Lung (tissue), 12 donors: ENCODE results near the gene NUTM1. TPM values are rescaled to one million over a fixed set of nuclear protein-coding genes. Genes with fewer than 3 reads are reported as not detected.
"Not testable (repeated sequence)": the region's sequence is repeated elsewhere in the genome, so short reads cannot be mapped to it uniquely, and the experiment has no call there.

ENCODE experiments used
- ATAC-seq: fragments of 200-7000 bp; cut with Tn5 transposase; one replicate; pipeline ENCODE4 v1.9.1; 2020; ENCODE audit warnings: moderate number of reproducible peaks; ENCODE audit not compliant: insufficient read depth, low FRiP score
- DNase-seq, 3 donors: peaks; one replicate each; pipeline ENCODE4 v3.0.0-alpha.2; 2013 to 2017
- H3K27ac ChIP-seq, 2 donors: one replicate each; pipeline ENCODE4 v1.5.1; 2013; ENCODE audit warnings: mild to moderate bottlenecking in 2 of 2, moderate library complexity in 2 of 2, control low read depth in 1 of 2, inconsistent platforms in 1 of 2, low read depth in 1 of 2, low read length in 1 of 2
- H3K27me3 ChIP-seq, 3 donors: one replicate each; pipeline ENCODE4 v1.5.1; 2013; ENCODE audit warnings: low read length in 2 of 3; ENCODE audit not compliant: control insufficient read depth in 3 of 3, insufficient read depth in 3 of 3
- H3K36me3 ChIP-seq, 4 donors: one replicate each; pipeline ENCODE4 v1.5.1; 2013; ENCODE audit warnings: low read length in 4 of 4, mild to moderate bottlenecking in 1 of 4, moderate library complexity in 1 of 4; ENCODE audit not compliant: control insufficient read depth in 4 of 4, insufficient read depth in 4 of 4
- H3K4me1 ChIP-seq, 5 donors: one replicate each; pipeline ENCODE4 v1.5.1; 2013; ENCODE audit warnings: low read length in 5 of 5, mild to moderate bottlenecking in 2 of 5, moderate library complexity in 1 of 5; ENCODE audit not compliant: control insufficient read depth in 5 of 5, insufficient read depth in 5 of 5
- H3K4me3 ChIP-seq: one replicate; pipeline ENCODE4 v1.5.1; 2013; ENCODE audit warnings: mild to moderate bottlenecking, control low read depth, moderate library complexity
- H3K9ac ChIP-seq, 2 donors: one replicate each; pipeline ENCODE4 v1.5.1; 2013; ENCODE audit warnings: low read length in 2 of 2, control low read depth in 1 of 2; ENCODE audit not compliant: insufficient read depth in 1 of 2
- H3K9me3 ChIP-seq, 4 donors: one replicate each; pipeline ENCODE4 v1.5.1; 2013; ENCODE audit warnings: low read length in 3 of 4, mild to moderate bottlenecking in 1 of 4, moderate library complexity in 1 of 4; ENCODE audit not compliant: control insufficient read depth in 4 of 4, insufficient read depth in 3 of 4
- WGBS, 2 donors: extraction: QIAGEN DNeasy Blood & Tissue Kit; methylation state at CpG; one replicate each; pipeline ENCODE4 v1.1.7; 2013; 5-methylcytosine and 5-hydroxymethylcytosine counted together
- polyA plus RNA-seq, 2 donors: library from polyadenylated mRNA; stranded (reverse); fragments of 200-250 nt; gene quantifications; one replicate each; pipeline ENCODE4 v1.2.1, GENCODE V29; 2013
- total RNA-seq, 2 donors: library from RNA; depleted of rRNA in 1 of 2; stranded (reverse); fragments of >200 nt in 1 of 2; gene quantifications; one replicate each; pipeline ENCODE4 v1.2.1, GENCODE V29; 2014 to 2021
- TF ChIP-seq, protein P1 (sequence below): IDR thresholded peaks from 2 replicates; pipeline ENCODE4 v1.5.1; 2012; ENCODE audit warnings: mild to moderate bottlenecking; ENCODE audit errors: control extremely low read depth, extremely low read depth
- donor health status: control.
- donor health status: control.
- donor health status: Bipolar disorder and iron deficiency.
- donor health status: healthy.
- donor health status: DM: yes; HTN: yes; CAD: no.

The NUTM1 gene
- total and polyA plus RNA-seq, 4 donors, result 0.02 TPM; not detected in 3

DNA sequence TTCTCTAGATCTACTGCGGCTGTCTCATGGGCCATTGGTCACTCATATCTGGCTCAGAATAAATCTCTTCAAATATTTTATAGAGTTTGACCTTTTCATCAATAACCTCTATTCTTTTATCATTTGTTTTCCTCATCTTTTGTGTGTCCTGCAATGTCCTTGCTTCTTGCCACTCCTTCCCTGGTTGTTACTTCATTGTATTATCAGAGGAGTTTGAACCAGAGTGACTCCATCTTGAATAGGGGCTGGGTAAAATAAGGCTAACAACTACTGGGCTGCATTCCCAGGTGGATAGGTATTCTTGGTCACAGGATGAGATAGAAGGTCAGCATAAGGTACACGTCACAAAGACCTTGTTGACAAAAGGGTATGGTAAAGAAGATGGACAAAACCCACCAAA lies 33.7 kb downstream of the NUTM1 start:
- Histone ChIP-seq H3K36me3 (peaks cover 0 to 1% (median 0%) of the 10 kb centered on the region in 4 donors), H3K4me1 (no peaks in the 10 kb centered on the region), H3K27ac (no peak overlapping the region), H3K9me3 (no peaks in the 10 kb centered on the region), H3K9ac (no peak overlapping the region), H3K27me3 (no peaks in the 10 kb centered on the region), H3K4me3 (no peak overlapping the region)
- DNase-seq (no peak), ATAC-seq (no peak)
- TF ChIP-seq, protein P1, sequence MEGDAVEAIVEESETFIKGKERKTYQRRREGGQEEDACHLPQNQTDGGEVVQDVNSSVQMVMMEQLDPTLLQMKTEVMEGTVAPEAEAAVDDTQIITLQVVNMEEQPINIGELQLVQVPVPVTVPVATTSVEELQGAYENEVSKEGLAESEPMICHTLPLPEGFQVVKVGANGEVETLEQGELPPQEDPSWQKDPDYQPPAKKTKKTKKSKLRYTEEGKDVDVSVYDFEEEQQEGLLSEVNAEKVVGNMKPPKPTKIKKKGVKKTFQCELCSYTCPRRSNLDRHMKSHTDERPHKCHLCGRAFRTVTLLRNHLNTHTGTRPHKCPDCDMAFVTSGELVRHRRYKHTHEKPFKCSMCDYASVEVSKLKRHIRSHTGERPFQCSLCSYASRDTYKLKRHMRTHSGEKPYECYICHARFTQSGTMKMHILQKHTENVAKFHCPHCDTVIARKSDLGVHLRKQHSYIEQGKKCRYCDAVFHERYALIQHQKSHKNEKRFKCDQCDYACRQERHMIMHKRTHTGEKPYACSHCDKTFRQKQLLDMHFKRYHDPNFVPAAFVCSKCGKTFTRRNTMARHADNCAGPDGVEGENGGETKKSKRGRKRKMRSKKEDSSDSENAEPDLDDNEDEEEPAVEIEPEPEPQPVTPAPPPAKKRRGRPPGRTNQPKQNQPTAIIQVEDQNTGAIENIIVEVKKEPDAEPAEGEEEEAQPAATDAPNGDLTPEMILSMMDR, result no peak
- 97 to 98% methylated on average over 2 of the region's 2 CpGs for WGBS, 2 donors

DNA sequence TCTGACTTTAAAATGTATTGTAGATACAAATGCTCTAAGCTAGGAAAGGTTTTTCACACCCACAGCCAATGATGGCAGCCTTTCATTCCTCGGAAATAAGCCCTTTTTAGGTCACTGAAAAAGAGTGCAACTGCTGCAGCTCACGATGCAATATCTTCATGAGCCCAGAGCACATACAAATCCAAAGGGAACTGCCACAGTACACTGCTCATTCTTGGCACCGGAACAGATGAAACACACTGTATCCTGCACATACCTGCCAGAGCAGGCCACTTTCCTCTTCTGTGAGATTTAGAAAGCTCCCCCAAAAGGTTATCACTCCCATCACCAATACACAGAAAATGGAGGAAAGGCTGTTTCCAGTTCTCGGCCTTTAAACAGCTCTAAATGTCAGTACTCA lies 37.4 kb downstream of the NUTM1 start:
- not testable (repeated sequence) for H3K4me3 ChIP-seq, H3K9ac ChIP-seq, H3K27me3 ChIP-seq, H3K27ac ChIP-seq, H3K36me3 ChIP-seq, H3K9me3 ChIP-seq, DNase-seq, H3K4me1 ChIP-seq, ATAC-seq
- 91 to 95% methylated on average over 4 of the region's 4 CpGs for WGBS, 2 donors

DNA sequence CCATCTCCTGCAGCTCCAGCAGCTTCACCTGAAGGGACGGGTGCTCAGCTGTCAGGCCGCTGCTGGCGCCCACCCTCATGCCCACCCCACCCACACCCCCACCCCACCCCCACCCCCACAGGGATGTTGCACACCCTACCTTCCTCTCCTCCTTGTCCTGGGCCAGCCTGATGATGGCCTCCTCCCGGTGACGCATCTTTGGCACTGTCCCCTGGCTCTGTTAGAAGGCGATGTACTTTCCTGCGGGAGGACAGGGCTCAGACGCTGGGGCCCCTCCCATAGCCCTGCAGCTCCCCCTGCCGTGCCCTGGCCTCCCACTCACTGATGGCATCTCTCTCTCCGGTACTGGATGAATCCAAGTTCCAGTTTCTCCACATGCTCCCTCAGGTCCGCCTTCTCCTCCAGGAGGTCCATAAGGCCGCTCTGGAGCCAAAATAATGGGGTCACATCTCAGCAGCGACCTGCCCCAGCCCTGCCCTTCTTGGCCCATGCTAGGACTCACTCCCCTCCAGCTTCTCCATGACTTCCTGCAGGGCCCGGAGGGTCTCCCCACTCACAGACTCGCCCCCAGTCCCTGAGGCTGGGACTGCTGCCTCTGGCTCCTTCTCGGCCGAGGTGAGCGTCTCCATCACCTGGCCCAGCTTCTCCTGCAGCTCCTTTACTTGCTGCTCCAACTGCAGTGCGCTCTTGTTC lies 38.9 kb downstream of the NUTM1 start:
- not testable (repeated sequence) for H3K27ac ChIP-seq, H3K9ac ChIP-seq, ATAC-seq, H3K36me3 ChIP-seq, H3K4me1 ChIP-seq, H3K4me3 ChIP-seq, DNase-seq, H3K9me3 ChIP-seq, H3K27me3 ChIP-seq
- WGBS, 2 donors, result no CpG with 5 or more reads among the region's 19 CpGs

DNA sequence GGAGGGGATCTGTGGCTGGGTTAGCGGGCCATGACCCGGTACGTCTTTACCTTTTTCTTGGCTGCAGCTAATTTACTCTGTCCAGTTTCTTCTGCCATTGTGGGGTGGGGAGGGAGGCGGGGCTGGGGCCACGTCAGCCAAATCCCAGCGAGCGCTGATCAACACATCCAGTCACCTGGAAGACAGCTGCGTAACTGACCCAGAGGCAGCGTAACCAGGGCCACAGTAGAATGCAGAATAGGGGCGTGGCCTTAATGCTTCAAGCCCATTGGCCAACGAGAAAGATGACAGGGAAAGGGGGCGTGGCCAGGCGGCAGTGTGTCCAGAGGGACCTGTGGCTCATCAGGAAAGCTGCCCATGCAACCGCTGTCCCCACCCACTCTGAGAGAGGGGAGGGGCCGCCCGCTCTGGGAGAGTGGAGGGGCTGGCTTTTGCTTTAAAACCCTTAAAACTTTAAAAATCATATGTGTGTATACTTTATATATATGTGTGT lies 46.5 kb downstream of the NUTM1 start:
- not testable (repeated sequence) for H3K27me3 ChIP-seq, H3K9me3 ChIP-seq, H3K4me1 ChIP-seq, ATAC-seq, H3K9ac ChIP-seq, DNase-seq, H3K27ac ChIP-seq, H3K36me3 ChIP-seq, H3K4me3 ChIP-seq
- WGBS, 2 donors, result no CpG with 5 or more reads among the region's 16 CpGs

DNA sequence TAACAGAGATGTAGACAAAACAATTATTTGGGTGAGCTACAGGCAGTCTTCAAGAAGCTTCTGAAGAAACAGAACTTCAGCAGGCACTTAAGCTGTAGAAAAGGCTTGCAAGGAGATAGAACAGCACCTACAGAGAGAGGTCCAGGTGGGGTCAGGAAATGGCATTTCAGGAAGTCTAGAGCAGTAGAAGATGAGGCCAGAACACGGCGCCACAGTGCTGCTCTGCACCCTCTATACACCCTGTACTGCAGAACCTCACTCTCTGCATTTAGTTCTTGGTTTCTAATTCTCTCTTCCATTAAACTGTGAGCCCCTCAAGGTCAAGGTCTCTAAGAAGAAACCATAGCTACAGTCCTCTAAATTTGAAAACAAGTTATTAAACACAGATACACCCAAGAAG lies 49.9 kb downstream of the NUTM1 start:
- H3K4me3 ChIP-seq, H3K9me3 ChIP-seq, ATAC-seq, H3K4me1 ChIP-seq, H3K27ac ChIP-seq, H3K27me3 ChIP-seq, H3K9ac ChIP-seq, H3K36me3 ChIP-seq, DNase-seq: not testable (repeated sequence)
- 92% methylated on average over 2 of the region's 2 CpGs; no CpG with 5 or more reads in 1 of the 2 donors for WGBS, 2 donors

DNA sequence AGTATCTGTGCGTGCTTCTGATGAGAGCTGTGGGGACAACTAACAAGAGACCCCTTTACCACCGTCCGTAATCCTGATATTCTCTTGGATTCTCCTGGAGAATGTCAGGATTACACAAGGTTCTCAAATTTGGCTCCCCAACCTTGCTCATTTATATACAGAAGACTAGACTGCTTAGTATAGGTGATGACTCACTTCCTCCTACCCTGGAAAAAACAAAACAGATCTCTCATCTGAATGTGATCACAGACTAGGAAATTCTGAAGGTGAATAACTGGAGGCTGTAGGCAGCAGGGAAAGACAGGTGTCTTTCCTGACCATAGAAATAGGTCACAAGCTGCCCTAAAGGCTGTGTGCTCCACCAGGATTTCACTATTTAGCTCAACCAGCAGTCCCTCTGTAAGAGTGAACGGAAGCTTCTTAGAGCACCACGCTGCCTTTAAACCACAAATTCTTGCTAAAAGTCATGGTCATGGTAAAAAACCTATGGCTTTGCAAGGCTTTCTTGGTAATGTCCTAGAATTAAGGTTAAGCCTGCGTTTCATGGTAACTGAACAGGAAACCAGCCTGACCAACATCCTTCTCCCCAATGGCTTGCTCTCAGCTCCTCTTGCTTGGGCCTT lies 54.6 kb downstream of the NUTM1 start:
- not testable (repeated sequence) for ATAC-seq, H3K4me1 ChIP-seq, H3K36me3 ChIP-seq, H3K9ac ChIP-seq, H3K4me3 ChIP-seq, H3K9me3 ChIP-seq, H3K27ac ChIP-seq, DNase-seq, H3K27me3 ChIP-seq
- 18 to 67% methylated on average over 2 to 3 of the region's 6 CpGs for WGBS, 2 donors

DNA sequence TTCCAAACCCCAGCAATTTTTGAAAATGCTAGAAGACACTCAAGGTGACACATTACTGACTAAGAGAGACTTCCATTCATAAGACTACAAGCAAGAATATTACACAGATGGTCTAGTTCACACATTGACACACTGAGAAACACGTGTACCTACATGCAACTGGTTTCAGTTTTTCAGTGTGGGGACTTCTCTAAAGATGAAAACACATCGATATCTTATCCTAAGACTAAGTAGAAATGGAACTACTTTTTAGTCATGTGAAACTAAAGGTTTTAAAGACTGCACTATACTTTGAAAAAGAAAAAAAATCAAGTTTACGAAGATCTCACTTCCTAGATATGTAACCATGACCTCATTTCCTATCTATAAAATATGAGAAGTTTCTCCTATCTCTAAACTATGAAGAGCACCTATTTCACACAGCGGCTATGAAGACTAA lies 60.1 kb downstream of the NUTM1 start:
- ATAC-seq, DNase-seq, H3K4me1 ChIP-seq, H3K4me3 ChIP-seq, H3K27me3 ChIP-seq, H3K36me3 ChIP-seq, H3K9ac ChIP-seq, H3K9me3 ChIP-seq, H3K27ac ChIP-seq: not testable (repeated sequence)
- WGBS, 2 donors, result 95 to 97% methylated on average over 1 of the region's 4 CpGs
